NT2/D1 (cell line): ENCODE measurements around the gene LSP1.

Experiments
- SUZ12 ChIP-seq: IDR thresholded peaks from 2 replicates; pipeline ENCODE4 v1.6.1; 2011; ENCODE audit not compliant: insufficient read length, insufficient read depth; ENCODE audit errors: extremely low read depth
- YY1 ChIP-seq: IDR thresholded peaks from 2 replicates; pipeline ENCODE4 v1.6.1; 2011; ENCODE audit not compliant: insufficient read length, insufficient read depth
- ZNF274 ChIP-seq: IDR thresholded peaks from 2 replicates; pipeline ENCODE4 v1.6.1; 2011; ENCODE audit warnings: mild to moderate bottlenecking, low read depth, low read length

GRCh38 chr11:1814691-1815090 is 38.2 kb upstream of the LSP1 start:
- TF ChIP-seq YY1 (no peak), ZNF274 (no peak), SUZ12 (no peak)
